Adipose tissue (tissue), 3 donors: ENCODE data around the gene SPEG. TPM values are rescaled to one million over a fixed set of nuclear protein-coding genes. Genes with fewer than 3 reads are reported as not detected.

ENCODE experiments used
- H3K27ac ChIP-seq: one replicate; pipeline ENCODE4 v1.5.1; 2013; ENCODE audit warnings: low read depth, low read length
- WGBS, 3 donors: extraction: QIAGEN DNeasy Blood & Tissue Kit; methylation state at CpG; one replicate each; pipeline ENCODE4 v1.1.7; 2013; 5-methylcytosine and 5-hydroxymethylcytosine counted together
- polyA plus RNA-seq, 3 donors: library from polyadenylated mRNA; stranded (reverse); fragments of 200-250 nt; gene quantifications; one replicate each; pipeline ENCODE4 v1.2.3, GENCODE V29; 2013
- donor health status: healthy with polysubstance abuse.
- donor health status: Bipolar disorder and iron deficiency.
- donor health status: healthy.

Gene SPEG
- polyA plus RNA-seq, 3 donors: 3.4 to 22.5 (median 6.8) TPM

- no peak overlapping the region for H3K27ac ChIP-seq
- 29 to 40% (median 34%) methylated on average over 72 to 88 of the region's 88 CpGs for WGBS, 3 donors
These were observed 13.6 kb downstream of the SPEG start for GRCh38 chr2:219448099-219448775.

- H3K27ac ChIP-seq: no peak overlapping the region
- 15 to 33% (median 30%) methylated on average over 41 to 51 of the region's 51 CpGs for WGBS, 3 donors
These were observed 14.2 kb downstream of the SPEG start for GRCh38 chr2:219448776-219449341.

GRCh38 chr2:219449609-219450008 is 15.0 kb downstream of the SPEG start:
- H3K27ac ChIP-seq: no peak overlapping the region
- 82 to 93% (median 91%) methylated on average over 5 of the region's 5 CpGs for WGBS, 3 donors

GRCh38 chr2:219451661-219452360 is 17.2 kb downstream of the SPEG start:
- 69 to 74% (median 73%) methylated on average over 17 to 18 of the region's 18 CpGs for WGBS, 3 donors
- no peak overlapping the region for H3K27ac ChIP-seq

- WGBS, 3 donors: 62 to 69% (median 67%) methylated on average over 23 of the region's 23 CpGs
- H3K27ac ChIP-seq: no peak overlapping the region
These were observed 18.0 kb downstream of the SPEG start for GRCh38 chr2:219452361-219453317.

GRCh38 chr2:219453671-219454590 is 19.3 kb downstream of the SPEG start:
- WGBS, 3 donors: 72 to 80% (median 77%) methylated on average over 9 to 10 of the region's 10 CpGs
- H3K27ac ChIP-seq: no peak overlapping the region

GRCh38 chr2:219455581-219455980 is 20.9 kb downstream of the SPEG start:
- 57 to 86% (median 63%) methylated on average over 6 of the region's 6 CpGs for whole genome bisulfite sequencing, 3 donors
- H3K27ac ChIP-seq: no peak overlapping the region

GRCh38 chr2:219457784-219458369 is 23.2 kb downstream of the SPEG start:
- WGBS, 3 donors: 74 to 78% (median 76%) methylated on average over 5 of the region's 5 CpGs
- no peak overlapping the region for H3K27ac ChIP-seq

GRCh38 chr2:219458996-219459395 is 24.4 kb downstream of the SPEG start:
- no peak overlapping the region for H3K27ac ChIP-seq
- 80 to 88% (median 82%) methylated on average over 8 of the region's 8 CpGs for WGBS, 3 donors

GRCh38 chr2:219459460-219460311 is 25.0 kb downstream of the SPEG start:
- 48 to 55% (median 55%) methylated on average over 14 of the region's 14 CpGs for WGBS, 3 donors
- no peak overlapping the region for H3K27ac ChIP-seq

GRCh38 chr2:219460424-219460926 is 25.8 kb downstream of the SPEG start:
- WGBS, 3 donors: 34 to 53% (median 47%) methylated on average over 14 to 18 of the region's 18 CpGs
- no peak overlapping the region for H3K27ac ChIP-seq

GRCh38 chr2:219461047-219461514 is 26.4 kb downstream of the SPEG start:
- no peak overlapping the region for H3K27ac ChIP-seq
- 27 to 33% (median 31%) methylated on average over 11 of the region's 11 CpGs for WGBS, 3 donors

GRCh38 chr2:219461669-219462068 is 27.0 kb downstream of the SPEG start:
- no peak overlapping the region for H3K27ac ChIP-seq
- 87 to 89% (median 88%) methylated on average over 11 to 14 of the region's 14 CpGs for WGBS, 3 donors

- H3K27ac ChIP-seq: no peak overlapping the region
- 82 to 95% (median 90%) methylated on average over 9 of the region's 9 CpGs for WGBS, 3 donors
These were observed 27.7 kb downstream of the SPEG start for GRCh38 chr2:219462349-219462748.

- no peak overlapping the region for H3K27ac ChIP-seq
These were observed 29.8 kb downstream of the SPEG start for GRCh38 chr2:219464286-219465032.

More at GRCh38 chr2:219464286-219465032, 29.8 kb downstream of the SPEG start:
- 85 to 90% (median 90%) methylated on average over 20 to 21 of the region's 21 CpGs for WGBS, 3 donors
